ENCODE results near the gene RNF207. TPM values are rescaled to one million over a fixed set of nuclear protein-coding genes. Genes with fewer than 3 reads are reported as not detected.

The RNF207 gene
- total RNA-seq, 1 donor from 2014 or later = 0.86 TPM

DNA sequence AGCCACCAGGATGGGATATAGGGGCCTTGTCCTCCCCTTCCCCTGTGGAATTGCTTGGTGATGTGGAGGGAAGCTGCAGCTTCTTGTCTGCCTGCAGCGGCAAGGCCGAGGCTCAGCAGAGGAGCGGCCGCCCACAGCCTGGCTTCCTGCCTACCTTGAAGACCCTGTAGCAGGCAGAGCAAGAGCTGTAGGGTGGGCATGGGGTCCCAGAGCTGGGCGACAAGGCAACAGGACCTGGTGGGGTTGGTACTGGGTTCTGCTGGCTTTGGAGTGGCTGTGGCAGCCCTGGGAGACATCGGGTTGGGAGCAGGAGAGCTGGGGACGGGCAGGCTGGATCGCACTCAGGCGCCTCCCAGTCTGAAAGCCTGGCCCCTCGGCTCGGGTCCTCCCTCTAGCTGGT lies 60.7 kb downstream of the RNF207 start:
- no peak for DNase-seq (ENCODE audit: low read depth)

- DNase-seq (ENCODE audit: low read depth) = no peak
Measured at GRCh38 chr1:6267686-6268322, 61.9 kb downstream of the RNF207 start.

GRCh38 chr1:6268415-6268814 lies 62.5 kb downstream of the RNF207 start:
- no peak for DNase-seq (ENCODE audit: low read depth)

DNA sequence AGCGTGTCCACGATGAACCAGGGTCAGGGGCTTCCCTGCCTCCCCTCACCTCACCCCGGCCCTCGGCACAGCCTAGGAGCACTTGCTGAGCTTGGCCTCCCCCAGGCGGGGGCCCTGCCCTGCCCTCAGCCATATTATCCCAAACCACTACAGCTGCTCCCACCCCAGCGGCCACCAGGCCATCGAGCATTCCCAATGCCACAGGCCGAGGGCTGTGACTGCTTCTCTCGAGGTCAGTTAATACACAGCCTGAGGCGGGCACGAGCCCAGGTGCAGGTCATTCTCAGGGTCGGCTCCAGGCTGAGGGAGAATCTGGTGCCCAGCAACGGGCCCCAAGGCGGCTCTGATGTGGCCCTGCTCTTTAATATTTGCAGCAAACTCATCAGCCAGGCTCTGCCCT lies 63.4 kb downstream of the RNF207 start:
- peak; percentile 62 for DNase-seq (ENCODE audit: low read depth)

DNA sequence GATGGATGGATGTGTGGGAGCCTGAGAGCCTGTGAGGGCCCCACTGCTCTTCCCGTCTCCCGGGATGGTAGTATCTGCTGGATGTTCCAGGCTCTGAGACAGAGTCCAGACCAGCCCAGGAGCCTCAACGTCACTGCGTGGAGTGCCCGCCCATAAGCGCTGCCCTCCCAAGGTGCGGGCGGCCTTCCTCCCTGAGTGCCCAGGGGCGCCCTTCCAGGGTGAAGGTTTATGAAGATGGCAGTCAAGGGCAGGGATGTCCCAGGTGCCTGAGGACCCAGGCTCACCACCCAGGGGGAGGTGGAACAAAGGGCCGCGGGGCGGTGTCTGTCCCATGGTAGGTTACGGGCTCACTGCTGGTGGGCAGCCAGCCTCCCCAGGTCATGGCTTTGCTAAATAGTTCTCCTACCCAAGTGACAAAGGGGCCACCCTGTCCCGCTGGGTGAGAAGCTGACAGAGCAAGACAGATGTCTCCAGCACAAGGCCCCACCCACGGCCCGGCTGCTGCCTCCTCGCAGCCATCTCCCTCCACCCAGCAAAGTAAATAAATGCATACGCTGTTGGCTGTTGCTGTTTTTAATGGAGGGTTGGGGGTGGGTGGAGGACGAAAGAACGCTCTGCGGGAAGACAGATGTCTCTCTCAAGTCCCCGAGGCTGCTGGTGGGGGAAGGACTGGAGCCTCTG lies 63.9 kb downstream of the RNF207 start:
- no peak for DNase-seq (ENCODE audit: low read depth)

DNA sequence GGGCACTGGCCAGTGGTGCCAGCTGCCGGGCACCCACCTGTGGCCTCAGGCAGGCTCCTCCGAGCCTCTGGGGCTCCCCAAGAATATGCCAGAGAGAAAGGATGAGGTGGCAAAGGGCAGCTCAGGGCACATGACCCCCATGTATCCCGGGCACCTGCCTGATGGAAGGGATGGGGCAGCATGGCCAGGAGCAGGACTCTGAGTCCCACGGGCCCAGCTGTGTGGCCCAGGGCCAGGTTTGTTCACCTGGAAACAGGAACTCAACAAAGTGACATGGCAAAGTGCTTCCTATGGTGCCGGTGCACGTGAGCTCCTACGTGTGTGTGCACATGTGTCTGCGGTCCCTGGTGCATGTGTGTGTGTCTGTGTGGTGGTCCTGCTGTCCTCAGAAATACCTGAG lies 64.5 kb downstream of the RNF207 start:
- no peak for DNase-seq (ENCODE audit: low read depth)

Other genes with a start within 250 kb of the RNF207 start
- gene NPHP4, start 213.7 kb upstream of the RNF207 start, total RNA-seq = 2.9 and 4.4 TPM in 2 replicates
- 1.2 and 1.8 TPM in 2 replicates for gene KCNAB2, start 160.2 kb upstream of the RNF207 start, total RNA-seq
- 0.10 TPM in 1 of 2 replicates, not detected in the other for gene CHD5, start 25.8 kb upstream of the RNF207 start, total RNA-seq
- 148 and 160 TPM in 2 replicates for gene RPL22, start 6.5 kb upstream of the RNF207 start, total RNA-seq
- gene ICMT, start 29.8 kb downstream of the RNF207 start, total RNA-seq = 180 and 182 TPM in 2 replicates
- gene HES3, start 38.1 kb downstream of the RNF207 start, total RNA-seq = not detected in 2 replicates
- 192 and 339 TPM in 2 replicates for gene GPR153, start 55.0 kb downstream of the RNF207 start, total RNA-seq
- 18.7 and 35.2 TPM in 2 replicates for gene ACOT7, start 187.6 kb downstream of the RNF207 start, total RNA-seq
- gene HES2, start 213.8 kb downstream of the RNF207 start, total RNA-seq = 12.5 and 24.4 TPM in 2 replicates
- gene ESPN, start 218.7 kb downstream of the RNF207 start, total RNA-seq = 0.03 and 0.31 TPM in 2 replicates